Panc1 (cell line): Measurements from ENCODE around the gene CCDC18. TPM values are rescaled to one million over a fixed set of nuclear protein-coding genes. Genes with fewer than 3 reads are reported as not detected.

Experiments
- ATAC-seq: fragments of 200-7000 bp; cut with Tn5 transposase; 2 replicates; pipeline ENCODE4 v1.9.1; 2020; ENCODE audit warnings: mild to moderate bottlenecking, moderate library complexity
- BruUV-seq: library from RNA; stranded (reverse); fragments of 400-500 nt; replicated peaks from 2 replicates; lab custom pipeline; 2021; lab: Mats Ljungman, UMichigan
- CTCF ChIA-PET: fragments of 300-600 bp; sonication (Branson Sonifier 250); formaldehyde crosslinking; loops from one replicate; lab custom pipeline; 2022; ENCODE audit warnings: antibody characterized with exemption; lab: Charles Lee
- POLR2A ChIA-PET: fragments of 300-600 bp; sonication (Branson Sonifier 250); formaldehyde crosslinking; loops from one replicate; lab custom pipeline; 2022; ENCODE audit warnings: antibody characterized with exemption; lab: Charles Lee
- DNase-seq: peaks from one replicate; pipeline ENCODE4 v3.0.0-alpha.2; 2010; ENCODE audit warnings: low read depth, low spot score
- H3K27ac ChIP-seq: 2 replicates; pipeline ENCODE4 v1.5.1; 2011; ENCODE audit warnings: mild to moderate bottlenecking, low read length, inconsistent platforms
- H3K27me3 ChIP-seq: fragments of 200-500 bp; sonication (Bioruptor generic); 2 replicates; pipeline ENCODE4 v1.6.0; 2014; ENCODE audit warnings: low read length, inconsistent platforms; ENCODE audit not compliant: control insufficient read depth, insufficient read depth
- H3K36me3 ChIP-seq: fragments of 200-500 bp; sonication (Bioruptor generic); 2 replicates; pipeline ENCODE4 v1.5.1; 2014; ENCODE audit warnings: inconsistent platforms, mild to moderate bottlenecking, low read length, moderate library complexity; ENCODE audit not compliant: control insufficient read depth, insufficient read depth
- H3K4me1 ChIP-seq: 2 replicates; pipeline ENCODE4 v1.5.1; 2011; ENCODE audit warnings: inconsistent platforms, mild to moderate bottlenecking, low read length, moderate library complexity; ENCODE audit not compliant: control insufficient read depth, insufficient read depth
- H3K4me3 ChIP-seq, 2 experiments: 2 replicates each; pipeline ENCODE4 v1.5.1; 2011 to 2012; ENCODE audit warnings: low read depth in 2 of 2, low read length in 2 of 2, mild to moderate bottlenecking in 2 of 2, inconsistent platforms in 1 of 2, moderate library complexity in 1 of 2
- H3K9me3 ChIP-seq: fragments of 200-500 bp; sonication (Bioruptor generic); 2 replicates; pipeline ENCODE4 v1.5.1; 2014; ENCODE audit warnings: low read depth, mild to moderate bottlenecking, inconsistent platforms, low read length, moderate library complexity; ENCODE audit not compliant: control insufficient read depth, insufficient read depth
- POLR2AphosphoS5 ChIP-seq: IDR thresholded peaks from 2 replicates; pipeline ENCODE4 v1.6.1; 2012; ENCODE audit warnings: mild to moderate bottlenecking, low read depth, low read length, moderate library complexity
- SIN3A ChIP-seq: IDR thresholded peaks from 2 replicates; pipeline ENCODE4 v1.6.1; 2012; ENCODE audit warnings: low read depth, mild to moderate bottlenecking, low read length, moderate library complexity, borderline replicate concordance; ENCODE audit not compliant: insufficient read depth
- TCF7L2 ChIP-seq: IDR thresholded peaks from 2 replicates; pipeline ENCODE4 v1.6.1; 2011; ENCODE audit warnings: mild to moderate bottlenecking, low read depth, low read length, inconsistent platforms
- in situ Hi-C: cut with HindIII; loops from 2 replicates; pipeline ENCODE4 v1.10.0; 2016; ENCODE audit warnings: low sequenced_read_pairs, low pct_unique_long_range_greater_than_20kb
- intact Hi-C: fragments of 100-400 bp; cut with micrococcal nuclease; formaldehyde crosslinking; loops from one replicate; pipeline ENCODE4 v1.10.0; 2022; ENCODE audit not compliant: unreplicated experiment
- total RNA-seq: library from RNA; stranded (reverse); gene quantifications from one replicate; pipeline ENCODE4 v1.2.1, GENCODE V29; 2021; ENCODE audit not compliant: unreplicated experiment
- TF ChIP-seq, protein P1 (sequence below): fragments of 450-650 bp; IDR thresholded peaks from 2 replicates; pipeline ENCODE4 v1.5.1; 2017; ENCODE audit warnings: mild to moderate bottlenecking
- TF ChIP-seq, protein P2 (sequence below), 2 experiments: IDR thresholded peaks; 2 replicates each; pipeline ENCODE4 v1.6.1; 2011 to 2012; ENCODE audit warnings: low read depth in 2 of 2, control low read depth in 1 of 2, low read length in 1 of 2, mild to moderate bottlenecking in 1 of 2, moderate library complexity in 1 of 2; ENCODE audit not compliant: insufficient read depth in 1 of 2

CCDC18 gene
- total RNA-seq, 1 experiment from 2014 or later: 11.6 TPM

DNA sequence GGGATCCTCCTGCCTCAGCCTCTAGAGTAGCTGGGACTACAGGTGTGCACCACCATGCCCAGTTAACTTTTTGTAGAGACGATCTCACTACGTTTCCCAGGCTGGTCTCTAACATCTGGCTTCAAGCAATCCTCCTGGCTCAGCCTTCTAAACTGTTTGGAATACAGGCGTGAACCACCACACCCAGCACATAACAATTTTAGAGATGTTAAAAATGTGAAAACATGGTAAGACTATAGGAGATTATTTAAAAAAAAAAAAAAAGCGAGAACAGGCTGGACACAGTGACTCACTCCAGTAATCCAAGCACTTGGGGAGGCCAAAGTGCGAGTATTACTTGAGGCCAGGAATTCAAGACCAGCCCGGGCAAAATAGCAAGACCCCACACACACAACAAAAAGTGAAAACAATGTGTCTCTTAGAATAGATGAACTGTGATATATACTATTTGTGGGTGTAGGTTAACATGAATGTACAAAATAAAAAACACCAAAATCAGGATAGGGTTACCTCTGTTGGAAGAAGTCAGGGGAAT is 19.6 kb downstream of the CCDC18 start:
- in situ Hi-C loops: no loop called here
- CTCF ChIA-PET: no interaction called here

DNA sequence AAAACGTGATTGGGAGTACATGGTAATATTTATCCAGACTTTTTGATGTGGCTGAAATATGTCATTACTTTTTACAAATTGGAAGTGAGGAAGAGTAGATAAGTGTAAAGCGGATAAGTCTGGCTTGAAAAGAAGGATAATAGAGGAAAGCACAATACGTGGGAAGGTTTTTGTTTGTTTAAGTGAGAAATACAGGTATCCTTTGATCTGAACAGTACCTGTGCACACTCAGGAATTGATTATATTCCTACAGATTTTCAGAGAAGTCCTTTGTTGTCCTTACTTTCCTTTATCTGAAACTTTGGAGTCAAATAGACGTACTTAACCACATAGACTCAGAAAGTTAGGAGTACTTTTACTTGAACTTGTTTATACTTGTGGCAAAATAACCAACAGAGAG is 20.2 kb downstream of the CCDC18 start:
- intact Hi-C loops (no loop called here), in situ Hi-C loops (no loop called here)
- ChIA-PET POLR2A (no interaction called here), CTCF (no interaction called here)
- H3K9me3 ChIP-seq: no peaks in the 10 kb centered on the region
- H3K36me3 ChIP-seq: peaks cover 4% of the 10 kb centered on the region; the same call in 1 of the 2 replicates
- no peak overlapping the region for H3K4me3 ChIP-seq
- TF ChIP-seq POLR2AphosphoS5 (no peak), TCF7L2 (no peak)
- TF ChIP-seq, protein P1, sequence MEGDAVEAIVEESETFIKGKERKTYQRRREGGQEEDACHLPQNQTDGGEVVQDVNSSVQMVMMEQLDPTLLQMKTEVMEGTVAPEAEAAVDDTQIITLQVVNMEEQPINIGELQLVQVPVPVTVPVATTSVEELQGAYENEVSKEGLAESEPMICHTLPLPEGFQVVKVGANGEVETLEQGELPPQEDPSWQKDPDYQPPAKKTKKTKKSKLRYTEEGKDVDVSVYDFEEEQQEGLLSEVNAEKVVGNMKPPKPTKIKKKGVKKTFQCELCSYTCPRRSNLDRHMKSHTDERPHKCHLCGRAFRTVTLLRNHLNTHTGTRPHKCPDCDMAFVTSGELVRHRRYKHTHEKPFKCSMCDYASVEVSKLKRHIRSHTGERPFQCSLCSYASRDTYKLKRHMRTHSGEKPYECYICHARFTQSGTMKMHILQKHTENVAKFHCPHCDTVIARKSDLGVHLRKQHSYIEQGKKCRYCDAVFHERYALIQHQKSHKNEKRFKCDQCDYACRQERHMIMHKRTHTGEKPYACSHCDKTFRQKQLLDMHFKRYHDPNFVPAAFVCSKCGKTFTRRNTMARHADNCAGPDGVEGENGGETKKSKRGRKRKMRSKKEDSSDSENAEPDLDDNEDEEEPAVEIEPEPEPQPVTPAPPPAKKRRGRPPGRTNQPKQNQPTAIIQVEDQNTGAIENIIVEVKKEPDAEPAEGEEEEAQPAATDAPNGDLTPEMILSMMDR: no peak
- no TSS peak for BruUV-seq
- H3K27me3 ChIP-seq: no peaks in the 10 kb centered on the region
- no peaks in the 10 kb centered on the region for H3K4me1 ChIP-seq
- DNase-seq (no peak), ATAC-seq (no peak)
- H3K27ac ChIP-seq: no peak overlapping the region

More for the DNA sequence above, 19.6 kb downstream of the CCDC18 start:
- intact Hi-C loops: no loop called here
- no peak overlapping the region for H3K27ac ChIP-seq
- no TSS peak for BruUV-seq
- H3K36me3 ChIP-seq: peaks cover 4% of the 10 kb centered on the region; the same call in 1 of the 2 replicates
- no peaks in the 10 kb centered on the region for H3K9me3 ChIP-seq
- H3K27me3 ChIP-seq: no peaks in the 10 kb centered on the region
- POLR2A ChIA-PET: no interaction called here
- DNase-seq: no peak
- no peaks in the 10 kb centered on the region for H3K4me1 ChIP-seq
- ATAC-seq: no peak
- TF ChIP-seq, protein P2, sequence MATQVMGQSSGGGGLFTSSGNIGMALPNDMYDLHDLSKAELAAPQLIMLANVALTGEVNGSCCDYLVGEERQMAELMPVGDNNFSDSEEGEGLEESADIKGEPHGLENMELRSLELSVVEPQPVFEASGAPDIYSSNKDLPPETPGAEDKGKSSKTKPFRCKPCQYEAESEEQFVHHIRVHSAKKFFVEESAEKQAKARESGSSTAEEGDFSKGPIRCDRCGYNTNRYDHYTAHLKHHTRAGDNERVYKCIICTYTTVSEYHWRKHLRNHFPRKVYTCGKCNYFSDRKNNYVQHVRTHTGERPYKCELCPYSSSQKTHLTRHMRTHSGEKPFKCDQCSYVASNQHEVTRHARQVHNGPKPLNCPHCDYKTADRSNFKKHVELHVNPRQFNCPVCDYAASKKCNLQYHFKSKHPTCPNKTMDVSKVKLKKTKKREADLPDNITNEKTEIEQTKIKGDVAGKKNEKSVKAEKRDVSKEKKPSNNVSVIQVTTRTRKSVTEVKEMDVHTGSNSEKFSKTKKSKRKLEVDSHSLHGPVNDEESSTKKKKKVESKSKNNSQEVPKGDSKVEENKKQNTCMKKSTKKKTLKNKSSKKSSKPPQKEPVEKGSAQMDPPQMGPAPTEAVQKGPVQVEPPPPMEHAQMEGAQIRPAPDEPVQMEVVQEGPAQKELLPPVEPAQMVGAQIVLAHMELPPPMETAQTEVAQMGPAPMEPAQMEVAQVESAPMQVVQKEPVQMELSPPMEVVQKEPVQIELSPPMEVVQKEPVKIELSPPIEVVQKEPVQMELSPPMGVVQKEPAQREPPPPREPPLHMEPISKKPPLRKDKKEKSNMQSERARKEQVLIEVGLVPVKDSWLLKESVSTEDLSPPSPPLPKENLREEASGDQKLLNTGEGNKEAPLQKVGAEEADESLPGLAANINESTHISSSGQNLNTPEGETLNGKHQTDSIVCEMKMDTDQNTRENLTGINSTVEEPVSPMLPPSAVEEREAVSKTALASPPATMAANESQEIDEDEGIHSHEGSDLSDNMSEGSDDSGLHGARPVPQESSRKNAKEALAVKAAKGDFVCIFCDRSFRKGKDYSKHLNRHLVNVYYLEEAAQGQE (IDR thresholded peaks at IDR 0.05; ENCODE audit: insufficient read depth in 1 of 2, low read depth in 2 of 2, low read length in 1 of 2): no peak
- TF ChIP-seq SIN3A: no peak
- H3K4me3 ChIP-seq: no peak overlapping the region

DNA sequence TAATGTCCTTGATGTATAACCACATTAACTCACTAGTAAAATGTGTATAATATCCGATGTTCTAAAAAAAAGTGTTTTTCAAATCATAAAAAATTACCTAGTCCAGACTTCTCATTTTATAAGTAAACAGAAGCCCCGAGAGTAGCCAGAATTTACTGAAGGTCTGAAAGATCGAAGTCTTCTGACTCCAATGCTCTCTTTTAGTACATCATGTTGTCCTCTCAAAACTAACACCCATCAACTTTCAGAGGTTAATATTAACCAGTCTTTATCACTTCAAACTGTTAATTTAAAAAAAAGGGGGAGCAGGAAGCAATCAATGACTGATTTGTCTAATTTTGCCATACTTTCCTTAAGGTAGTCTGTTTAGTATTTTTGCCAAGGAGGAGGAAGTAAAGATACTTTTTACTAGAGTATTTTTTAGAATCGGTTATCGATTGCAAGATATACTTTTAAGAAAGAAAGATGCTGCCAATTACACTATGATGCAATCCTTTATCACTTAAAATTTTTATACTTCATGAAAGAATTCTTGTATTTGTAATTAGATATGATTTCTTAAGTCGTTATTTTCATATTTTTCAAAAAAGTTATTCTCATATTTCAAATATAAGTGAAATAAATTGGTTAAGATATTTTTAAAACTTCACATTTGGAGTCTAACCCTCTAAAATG is 25.5 kb downstream of the CCDC18 start:
- no peak for ATAC-seq
- CTCF ChIA-PET: no interaction called here
- no TSS peak for BruUV-seq

More for the DNA sequence above, 25.5 kb downstream of the CCDC18 start:
- no peaks in the 10 kb centered on the region for H3K9me3 ChIP-seq
- in situ Hi-C loops: no loop called here
- POLR2A ChIA-PET: no interaction called here
- intact Hi-C loops: no loop called here
- no peak for DNase-seq
- no peaks in the 10 kb centered on the region for H3K27me3 ChIP-seq
- no peak overlapping the region for H3K4me3 ChIP-seq
- TF ChIP-seq, protein P1: no peak
- no peak for TF ChIP-seq TCF7L2
- no peak for TF ChIP-seq SIN3A
- TF ChIP-seq POLR2AphosphoS5: no peak
- TF ChIP-seq, protein P2 (IDR thresholded peaks at IDR 0.05; ENCODE audit: insufficient read depth in 1 of 2, low read depth in 2 of 2, low read length in 1 of 2): no peak
- H3K36me3 ChIP-seq: peaks cover 4% of the 10 kb centered on the region; the same call in 1 of the 2 replicates
- H3K4me1 ChIP-seq: no peaks in the 10 kb centered on the region
- no peak overlapping the region for H3K27ac ChIP-seq
